C4-2B (cell line): ENCODE data around the gene CCDC177.

ENCODE experiments used
- ZFX ChIP-seq: fragments of 450-650 bp; IDR thresholded peaks from 2 replicates; pipeline ENCODE4 v1.6.1; 2017
- TF ChIP-seq, protein P1 (sequence below): fragments of 450-650 bp; conservative IDR thresholded peaks from 2 replicates; pipeline ENCODE4 v1.5.1; 2017; ENCODE audit warnings: mild to moderate bottlenecking

DNA sequence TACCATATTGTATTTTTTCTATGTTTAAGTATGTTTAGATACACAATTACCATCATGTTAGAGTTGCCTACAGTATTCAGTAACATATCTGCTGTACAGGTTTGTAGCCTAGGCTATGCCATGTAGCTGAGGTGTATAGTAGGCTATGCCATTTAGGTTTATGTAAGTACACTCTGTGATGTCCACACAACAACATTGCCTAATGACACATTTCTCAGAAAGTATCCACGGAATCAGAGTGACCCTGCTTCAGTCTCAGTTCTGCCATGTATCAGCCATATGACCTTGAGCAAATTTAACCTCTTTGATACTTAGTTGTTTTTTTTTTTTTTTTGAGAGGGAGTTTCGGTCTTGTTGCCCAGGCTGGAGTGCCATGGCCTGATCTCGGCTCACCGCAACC is 49.5 kb upstream of the CCDC177 start:
- TF ChIP-seq, protein P1, sequence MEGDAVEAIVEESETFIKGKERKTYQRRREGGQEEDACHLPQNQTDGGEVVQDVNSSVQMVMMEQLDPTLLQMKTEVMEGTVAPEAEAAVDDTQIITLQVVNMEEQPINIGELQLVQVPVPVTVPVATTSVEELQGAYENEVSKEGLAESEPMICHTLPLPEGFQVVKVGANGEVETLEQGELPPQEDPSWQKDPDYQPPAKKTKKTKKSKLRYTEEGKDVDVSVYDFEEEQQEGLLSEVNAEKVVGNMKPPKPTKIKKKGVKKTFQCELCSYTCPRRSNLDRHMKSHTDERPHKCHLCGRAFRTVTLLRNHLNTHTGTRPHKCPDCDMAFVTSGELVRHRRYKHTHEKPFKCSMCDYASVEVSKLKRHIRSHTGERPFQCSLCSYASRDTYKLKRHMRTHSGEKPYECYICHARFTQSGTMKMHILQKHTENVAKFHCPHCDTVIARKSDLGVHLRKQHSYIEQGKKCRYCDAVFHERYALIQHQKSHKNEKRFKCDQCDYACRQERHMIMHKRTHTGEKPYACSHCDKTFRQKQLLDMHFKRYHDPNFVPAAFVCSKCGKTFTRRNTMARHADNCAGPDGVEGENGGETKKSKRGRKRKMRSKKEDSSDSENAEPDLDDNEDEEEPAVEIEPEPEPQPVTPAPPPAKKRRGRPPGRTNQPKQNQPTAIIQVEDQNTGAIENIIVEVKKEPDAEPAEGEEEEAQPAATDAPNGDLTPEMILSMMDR, result no peak
- no peak for TF ChIP-seq ZFX
